Keratinocyte (primary cell): ENCODE results near the gene ZNF30. TPM values are rescaled to one million over a fixed set of nuclear protein-coding genes. Genes with fewer than 3 reads are reported as not detected.

Experiments
- DNase-seq: peaks from one replicate; pipeline ENCODE4 v3.0.0-alpha.2; 2011; ENCODE audit warnings: low read depth, missing footprints, low spot score
- FAIRE-seq: peaks from 2 replicates; lab custom pipeline; 2011; peaks lifted over from hg19 to GRCh38; lab: Jason Lieb, UNC
- H2AFZ ChIP-seq: 2 replicates; pipeline ENCODE4 v1.6.0; 2012; ENCODE audit warnings: low read length, control low read depth, inconsistent platforms; ENCODE audit not compliant: control insufficient read depth
- H3K27ac ChIP-seq: 2 replicates; pipeline ENCODE4 v1.5.1; 2011; ENCODE audit warnings: low read length; ENCODE audit not compliant: control insufficient read depth, insufficient read depth
- H3K27me3 ChIP-seq: 3 replicates; pipeline ENCODE4 v1.6.0; 2011; ENCODE audit warnings: low read length; ENCODE audit not compliant: control insufficient read depth, insufficient read depth; ENCODE audit errors: extremely low read depth
- H3K36me3 ChIP-seq, 2 experiments: 2 replicates in 1 of 2; 3 replicates in 1 of 2; pipeline ENCODE4 v1.5.1; 2011; ENCODE audit warnings: low read length in 2 of 2, mild to moderate bottlenecking in 1 of 2; ENCODE audit not compliant: control insufficient read depth in 2 of 2, insufficient read depth in 2 of 2; ENCODE audit errors: extremely low read depth in 1 of 2
- H3K4me1 ChIP-seq: 3 replicates; pipeline ENCODE4 v1.5.1; 2011; ENCODE audit warnings: low read length; ENCODE audit not compliant: control insufficient read depth, insufficient read depth; ENCODE audit errors: extremely low read depth
- H3K4me2 ChIP-seq: 3 replicates; pipeline ENCODE4 v1.6.0; 2011; ENCODE audit warnings: low read depth, low read length; ENCODE audit not compliant: control insufficient read depth, insufficient read depth; ENCODE audit errors: extremely low read depth
- H3K4me3 ChIP-seq, 3 experiments: fragments of 200-600 bp in 1 of 3; sonication (generic) in 1 of 3; 2 replicates in 2 of 3; 3 replicates in 1 of 3; pipeline ENCODE4 v1.5.1; 2011 to 2016; ENCODE audit warnings: low read length in 3 of 3, mild to moderate bottlenecking in 3 of 3, control low read depth in 2 of 3, inconsistent platforms in 1 of 3, low read depth in 1 of 3, mixed read lengths in 1 of 3, mixed run types in 1 of 3, moderate library complexity in 1 of 3; ENCODE audit not compliant: control insufficient read depth in 2 of 3, insufficient read depth in 2 of 3; ENCODE audit errors: extremely low read depth in 1 of 3
- H3K79me2 ChIP-seq: 2 replicates; pipeline ENCODE4 v1.6.0; 2012; ENCODE audit warnings: low read length; ENCODE audit not compliant: control insufficient read depth, insufficient read depth
- H3K9ac ChIP-seq: 3 replicates; pipeline ENCODE4 v1.6.0; 2011; ENCODE audit warnings: low read length; ENCODE audit not compliant: control insufficient read depth, insufficient read depth; ENCODE audit errors: extremely low read depth
- H3K9me1 ChIP-seq: 3 replicates; pipeline ENCODE4 v1.6.0; 2011; ENCODE audit warnings: low read length; ENCODE audit not compliant: control insufficient read depth, insufficient read depth; ENCODE audit errors: extremely low read depth
- H3K9me3 ChIP-seq: 2 replicates; pipeline ENCODE4 v1.5.1; 2012; ENCODE audit warnings: low read depth, low read length; ENCODE audit not compliant: control insufficient read depth
- H4K20me1 ChIP-seq: 3 replicates; pipeline ENCODE4 v1.6.0; 2011; ENCODE audit warnings: low read length; ENCODE audit not compliant: control insufficient read depth, insufficient read depth; ENCODE audit errors: extremely low read depth
- CTCF ChIP-seq, 3 experiments: IDR thresholded peaks in 1 of 3; conservative IDR thresholded peaks in 1 of 3; optimal IDR thresholded peaks in 1 of 3; 2 replicates in 2 of 3; 3 replicates in 1 of 3; pipeline versions ENCODE3 to v1.5.1; 2011; ENCODE audit warnings: low read length in 3 of 3, mild to moderate bottlenecking in 3 of 3, moderate library complexity in 2 of 3, control low read depth in 1 of 3, inconsistent platforms in 1 of 3; ENCODE audit not compliant: insufficient read depth in 2 of 3; ENCODE audit errors: extremely low read depth in 1 of 3
- EZH2 ChIP-seq: IDR thresholded peaks from one replicate; pipeline ENCODE4 v1.6.1; 2012; ENCODE audit warnings: inconsistent platforms, mild to moderate bottlenecking, low read length, moderate library complexity
- dilution Hi-C: fragments of 300-500 bp; cut with MboI; formaldehyde crosslinking; loops from one replicate; pipeline ENCODE4 v1.7.0; 2020; ENCODE audit warnings: low sequenced_read_pairs; ENCODE audit not compliant: extremely low pct_ligation_motif_present
- polyA plus RNA-seq, 5 experiments: library from polyadenylated mRNA; depleted of rRNA in 3 of 5; stranded (reverse) in 3 of 5; stranded (forward) in 1 of 5; unstranded in 1 of 5; fragments of >200 nt; gene quantifications; 1 replicate in 1 of 5; 2 replicates in 3 of 5; 3 replicates in 1 of 5; pipeline versions ENCODE4 v1.2.1 to v1.2.3, GENCODE V29; 2011 to 2012; ENCODE audit warnings: missing spikeins in 2 of 5, low read depth in 1 of 5, low replicate concordance in 1 of 5

Gene ZNF30
- polyA plus RNA-seq, 1 donor (not counting 4 experiments of a cell fraction or from before 2014, with no cell fraction given) = 4.6 TPM

GRCh38 chr19:34880034-34880433, 46.7 kb upstream of the ZNF30 start:
- Histone ChIP-seq H3K79me2 (no peaks in the 10 kb centered on the region), H3K9ac (no peak overlapping the region), H3K4me2 (no peak overlapping the region), H2AFZ (no peak overlapping the region), H3K9me3 (no peaks in the 10 kb centered on the region), H3K9me1 (no peaks in the 10 kb centered on the region), H4K20me1 (no peaks in the 10 kb centered on the region), H3K4me1 (no peaks in the 10 kb centered on the region), H3K36me3 (no peaks in the 10 kb centered on the region), H3K27ac (no peak overlapping the region), H3K4me3 (no peak overlapping the region), H3K27me3 (no peaks in the 10 kb centered on the region)
- no peak for TF ChIP-seq CTCF (optimal IDR thresholded peaks at IDR 0.05 in 1 of 3, IDR thresholded peaks at IDR 0.05 in 1 of 3, conservative IDR thresholded peaks at IDR 0.05 in 1 of 3; ENCODE audit: extremely low read depth in 1 of 3, insufficient read depth in 2 of 3, low read length in 3 of 3)
- no peak for TF ChIP-seq EZH2
- dilution Hi-C loops = no loop called here
- DNase-seq = no peak
- no peak for FAIRE-seq

GRCh38 chr19:34881982-34882381, 44.7 kb upstream of the ZNF30 start:
- Histone ChIP-seq H3K4me2 (no peak overlapping the region), H3K9me1 (no peaks in the 10 kb centered on the region), H3K9me3 (no peaks in the 10 kb centered on the region), H3K27ac (no peak overlapping the region), H3K79me2 (no peaks in the 10 kb centered on the region), H3K36me3 (no peaks in the 10 kb centered on the region), H3K4me1 (no peaks in the 10 kb centered on the region), H2AFZ (no peak overlapping the region), H3K4me3 (no peak overlapping the region), H4K20me1 (no peaks in the 10 kb centered on the region), H3K27me3 (no peaks in the 10 kb centered on the region), H3K9ac (no peak overlapping the region)
- no peak for DNase-seq
- FAIRE-seq = no peak
- TF ChIP-seq CTCF (optimal IDR thresholded peaks at IDR 0.05 in 1 of 3, IDR thresholded peaks at IDR 0.05 in 1 of 3, conservative IDR thresholded peaks at IDR 0.05 in 1 of 3; ENCODE audit: extremely low read depth in 1 of 3, insufficient read depth in 2 of 3, low read length in 3 of 3) (no peak), EZH2 (no peak)
- dilution Hi-C loops = no loop called here
